IPS-NIHi11 (cell line): ENCODE results near the gene ASPHD1.
"Not testable (repeated sequence)": the region's sequence is repeated elsewhere in the genome, so short reads cannot be mapped to it uniquely, and the experiment has no call there.

Experiments used
- DNase-seq: peaks from one replicate; pipeline ENCODE4 v3.0.0; 2012; ENCODE audit warnings: mixed read lengths, low spot score

Gene ASPHD1, protein sequence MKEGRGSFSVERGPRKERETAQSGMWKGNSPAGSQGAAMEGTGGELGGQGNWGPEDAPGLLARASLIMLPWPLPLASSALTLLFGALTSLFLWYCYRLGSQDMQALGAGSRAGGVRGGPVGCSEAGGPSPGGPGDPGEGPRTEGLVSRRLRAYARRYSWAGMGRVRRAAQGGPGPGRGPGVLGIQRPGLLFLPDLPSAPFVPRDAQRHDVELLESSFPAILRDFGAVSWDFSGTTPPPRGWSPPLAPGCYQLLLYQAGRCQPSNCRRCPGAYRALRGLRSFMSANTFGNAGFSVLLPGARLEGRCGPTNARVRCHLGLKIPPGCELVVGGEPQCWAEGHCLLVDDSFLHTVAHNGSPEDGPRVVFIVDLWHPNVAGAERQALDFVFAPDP

DNA sequence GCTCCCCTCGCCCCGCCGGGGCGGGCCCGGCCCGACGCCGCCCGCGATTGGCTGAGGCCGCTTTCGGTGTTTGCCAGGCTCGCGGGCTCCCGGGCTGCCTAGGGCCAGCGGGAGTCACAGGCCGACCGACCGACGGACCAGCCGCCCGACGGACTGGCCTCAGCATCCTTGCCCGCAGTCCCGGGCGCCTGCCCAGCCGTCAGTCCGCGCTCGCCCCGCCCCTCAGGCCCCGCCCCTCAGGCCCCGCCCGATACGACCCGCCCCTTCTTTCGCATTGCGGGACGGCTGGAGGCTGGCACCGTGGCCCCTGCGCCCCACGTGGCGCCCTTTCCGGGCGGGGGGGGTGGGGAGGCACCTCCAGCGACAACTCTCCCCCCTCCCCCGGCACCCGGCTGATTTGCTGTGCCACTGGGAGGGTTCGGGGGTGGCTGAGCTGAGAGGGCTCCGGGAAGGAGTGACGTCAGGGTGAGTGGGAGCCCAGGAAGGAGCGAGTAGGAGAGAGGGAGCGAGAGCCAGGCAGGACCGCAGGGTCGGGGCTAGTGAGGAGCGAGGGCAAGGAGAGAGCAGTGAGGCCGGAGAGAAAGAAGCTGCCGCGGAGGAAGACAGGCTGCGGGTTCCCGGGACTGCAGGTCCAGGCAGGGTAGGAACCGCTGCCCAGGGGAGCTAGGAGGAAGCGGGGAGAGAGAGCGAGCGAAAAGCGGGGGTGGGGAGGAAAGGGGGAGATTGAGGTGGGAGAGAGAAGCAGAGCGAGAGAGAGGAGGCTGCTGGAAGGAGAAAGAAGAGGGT is at the start of gene ASPHD1:
ASPHD1 (plus strand) TSS at position 387 of the 786 bp plus-strand sequence. CDS start 484 bp downstream, outside the sequence.
- DNase-seq = peak; percentile 91

GRCh38 chr16:29850998-29851397 is 49.3 kb upstream of the ASPHD1 start:
- no peak for DNase-seq

- DNase-seq = no peak
Observed at GRCh38 chr16:29852654-29853053, 47.6 kb upstream of the ASPHD1 start.

- DNase-seq = no peak
Observed at GRCh38 chr16:29854520-29855100, 45.7 kb upstream of the ASPHD1 start.

DNA sequence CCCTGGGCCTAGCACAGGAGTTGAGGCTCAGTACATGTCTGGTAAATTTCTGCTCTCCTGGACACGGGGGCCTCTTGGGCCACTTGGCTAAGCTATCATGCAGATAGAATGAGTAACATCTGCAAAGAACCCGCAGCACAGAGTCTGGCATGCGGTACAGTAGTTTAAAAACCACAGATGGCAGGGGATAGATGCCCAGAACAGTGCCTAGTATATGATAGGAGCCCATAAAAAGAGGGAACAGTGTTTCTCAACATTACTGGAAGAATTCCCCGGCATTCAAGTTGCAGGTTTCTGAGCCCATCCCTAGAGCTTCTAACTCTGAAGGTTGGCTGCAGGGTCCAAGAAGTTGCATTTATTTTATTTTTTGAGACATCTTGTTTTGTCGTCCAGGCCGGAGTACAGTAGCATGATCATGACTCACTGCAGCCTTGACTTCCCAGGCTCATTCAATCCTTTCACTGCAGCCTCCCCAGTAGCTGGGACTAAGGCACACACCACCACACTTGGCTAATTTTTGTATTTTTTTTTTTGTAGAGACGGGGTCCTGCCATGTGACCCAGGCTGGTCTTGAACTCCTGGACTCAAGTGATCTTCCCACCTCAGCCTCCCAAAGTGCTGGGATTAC is 43.0 kb upstream of the ASPHD1 start:
- no peak for DNase-seq

DNA sequence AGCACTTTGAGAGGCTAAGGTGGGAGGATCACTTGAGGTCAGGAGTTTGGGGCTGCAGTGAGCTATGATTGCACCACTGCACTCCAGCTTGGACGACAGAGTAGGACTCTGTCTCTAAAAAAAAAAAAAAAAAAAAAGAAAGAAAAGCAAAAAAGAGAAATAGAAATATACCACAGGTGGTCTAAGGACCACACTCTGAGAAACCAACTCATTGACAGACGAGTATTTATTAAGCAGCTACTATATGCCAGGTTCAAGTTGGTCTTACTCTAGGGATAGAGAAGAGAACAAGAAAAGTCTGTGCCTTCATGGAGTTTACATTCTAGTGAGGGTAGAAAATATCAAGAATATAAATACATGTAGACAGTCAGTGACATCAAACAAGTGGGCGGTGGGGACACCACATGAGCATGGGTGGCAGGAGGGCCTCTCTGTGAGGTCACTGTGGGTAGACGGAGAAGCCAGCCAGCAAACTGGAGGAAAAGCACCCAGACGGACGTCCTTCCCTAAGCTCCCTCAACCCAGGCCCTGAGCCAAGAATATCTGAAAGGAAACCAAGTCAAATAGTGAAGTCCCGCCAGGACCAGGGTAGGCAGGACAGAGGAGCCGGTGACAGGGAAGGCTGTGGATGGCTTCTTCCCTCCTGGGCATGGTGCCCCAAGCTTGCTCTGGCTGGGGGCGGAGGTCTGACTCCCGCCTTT is 42.0 kb upstream of the ASPHD1 start:
- DNase-seq = no peak

- no peak for DNase-seq
Observed at GRCh38 chr16:29858974-29859373, 41.3 kb upstream of the ASPHD1 start.

GRCh38 chr16:29860218-29860617 is 40.1 kb upstream of the ASPHD1 start:
- DNase-seq = no peak

GRCh38 chr16:29862383-29862883 is 37.9 kb upstream of the ASPHD1 start:
- DNase-seq = peak; percentile 36

- peak; percentile 89 for DNase-seq
Observed at GRCh38 chr16:29862884-29863668, 37.2 kb upstream of the ASPHD1 start, which contains the start of gene CDIPT. Gene CDIPT, minus strand, starts transcription at chr16:29863226. Its CDS starts 369 bp downstream, at chr16:29862857.

- no peak for DNase-seq
Observed at GRCh38 chr16:29863669-29863984, 36.7 kb upstream of the ASPHD1 start.

DNA sequence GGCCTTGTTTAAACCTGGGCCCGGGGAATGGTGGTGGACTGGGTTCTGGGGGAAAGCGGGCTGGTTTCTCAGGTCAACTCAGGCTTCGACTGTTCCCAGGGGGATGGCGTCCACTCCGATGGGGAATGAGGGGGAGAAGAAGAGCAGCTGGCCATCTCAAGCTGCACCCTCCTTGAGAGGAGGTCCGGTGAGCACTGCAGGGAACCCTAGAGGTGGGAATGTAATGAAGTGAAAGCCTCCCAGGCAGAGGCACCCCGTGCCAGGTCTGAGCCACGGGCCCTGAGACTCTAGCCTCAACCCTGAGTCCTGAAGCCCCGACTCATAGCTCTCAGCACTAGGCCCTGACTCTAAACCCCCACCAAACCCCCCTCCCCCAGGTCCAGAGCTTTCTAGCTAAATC is 36.1 kb upstream of the ASPHD1 start:
- DNase-seq = no peak

DNA sequence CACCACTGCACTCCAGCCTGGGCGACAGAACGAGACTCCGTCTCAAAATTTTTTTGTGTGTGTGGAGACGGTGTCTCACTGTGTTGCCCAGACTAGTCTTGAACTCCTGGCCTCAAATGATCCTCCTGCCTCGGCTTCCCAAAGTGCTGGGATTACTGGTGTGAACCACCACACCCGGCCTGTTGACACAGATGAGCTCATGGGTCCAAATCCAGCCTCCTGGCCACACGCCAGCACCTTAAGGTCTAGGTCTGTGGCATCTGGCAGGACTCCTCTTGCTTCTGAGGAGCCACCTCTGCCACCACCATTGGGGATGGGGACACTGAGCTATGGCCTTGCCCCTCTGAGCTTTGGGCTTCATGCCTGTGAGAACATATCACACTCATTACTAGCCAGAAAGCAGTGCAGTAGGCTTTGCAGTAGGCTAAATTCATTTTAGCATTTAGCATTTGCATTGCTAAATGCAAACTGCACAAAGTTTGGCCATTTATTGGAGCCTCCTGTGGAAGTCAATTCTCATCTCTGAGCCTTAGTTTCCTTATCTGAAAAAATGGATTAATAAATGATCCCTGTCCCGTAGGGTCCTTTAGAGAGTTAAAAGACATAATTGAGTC is 31.8 kb upstream of the ASPHD1 start:
- DNase-seq = no peak

GRCh38 chr16:29869067-29869466 is 31.2 kb upstream of the ASPHD1 start:
- DNase-seq = not testable (repeated sequence)

DNA sequence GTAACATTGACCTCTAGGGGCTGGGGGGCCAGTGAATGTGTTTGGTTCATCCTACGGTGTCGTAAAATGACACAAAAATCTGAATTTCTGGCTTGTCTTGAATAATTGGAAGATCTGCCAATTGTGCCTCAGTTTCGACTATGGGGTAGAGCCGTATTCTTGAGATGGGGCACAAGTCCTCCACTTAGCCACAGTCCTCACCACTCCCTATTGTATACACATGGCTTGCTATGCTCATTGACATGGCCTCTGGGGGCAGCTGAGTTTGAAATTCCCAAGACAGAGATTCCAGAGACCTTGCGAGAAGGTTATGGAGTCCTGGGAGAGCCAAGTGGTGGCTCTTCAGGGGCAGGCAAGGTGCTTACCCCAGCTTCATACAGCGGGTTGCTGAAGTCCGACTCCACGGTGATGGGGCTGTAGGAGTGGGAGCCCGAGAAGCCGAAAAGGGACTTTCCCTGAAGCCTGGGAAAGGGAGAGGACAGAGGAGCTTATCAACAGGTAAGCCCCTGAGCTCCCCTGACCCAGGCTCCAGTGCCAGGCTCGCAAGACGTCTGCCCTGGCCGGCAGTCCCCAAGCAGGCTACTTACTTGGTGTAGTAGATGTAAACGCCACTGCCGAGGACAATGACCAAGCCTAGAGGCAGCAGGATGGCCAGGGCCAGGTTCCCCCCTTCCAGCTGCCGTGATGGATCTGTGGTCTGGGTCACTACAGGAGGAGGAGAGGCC is 28.3 kb upstream of the ASPHD1 start:
- DNase-seq = no peak

GRCh38 chr16:29873319-29873718 is 27.0 kb upstream of the ASPHD1 start:
- DNase-seq = no peak

DNA sequence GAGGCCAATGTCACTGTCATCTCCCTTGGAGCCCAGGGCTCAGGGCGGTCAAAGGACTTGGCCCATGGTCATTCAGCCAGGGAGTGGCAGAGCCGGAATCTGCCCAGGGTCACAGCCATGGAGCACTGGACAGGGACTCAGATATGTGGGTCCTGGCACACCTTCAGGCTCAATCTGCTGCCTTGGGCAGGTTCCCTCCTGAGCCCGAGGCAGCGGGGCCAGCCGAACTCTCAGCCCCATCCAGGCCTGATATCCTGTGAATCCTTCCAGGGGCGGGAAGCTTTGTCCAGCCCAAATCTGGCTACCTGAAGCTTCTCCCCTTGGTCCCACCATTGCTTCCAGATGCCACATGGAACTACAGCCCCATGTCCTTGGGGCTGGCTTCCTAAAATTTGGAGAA is 25.1 kb upstream of the ASPHD1 start:
- no peak for DNase-seq

GRCh38 chr16:29876217-29876593 is 24.1 kb upstream of the ASPHD1 start:
- peak; percentile 58 for DNase-seq

- DNase-seq = peak; percentile 57
Observed at GRCh38 chr16:29876594-29877249, 23.6 kb upstream of the ASPHD1 start.
